Amygdala (tissue), 56 donors: ENCODE data around the gene ARID3A.
"Not testable (repeated sequence)": the region's sequence is repeated elsewhere in the genome, so short reads cannot be mapped to it uniquely, and the experiment has no call there.

Source experiments
- DNase-seq, 56 donors: peaks; one replicate each; lab custom pipeline; 2025; lab: John Stamatoyannopoulos, UW

The ARID3A gene

GRCh38 chr19:944171-944567 is 18.3 kb downstream of the ARID3A start:
- DNase-seq, result peak in 1 of 56 donors; percentile 25

- no peak for DNase-seq
Measured at GRCh38 chr19:944663-945241, 18.9 kb downstream of the ARID3A start.

GRCh38 chr19:945401-946252 is 19.8 kb downstream of the ARID3A start:
- no peak for DNase-seq

GRCh38 chr19:947090-947706 is 21.4 kb downstream of the ARID3A start:
- DNase-seq, result peak in 1 of 56 donors; percentile 40

- peak in 23 of 56 donors; percentile 6 to 67 (median 26) for DNase-seq
Measured at GRCh38 chr19:947707-948539, 22.1 kb downstream of the ARID3A start.

- DNase-seq, result no peak
Measured at GRCh38 chr19:948842-949496, 23.1 kb downstream of the ARID3A start.

GRCh38 chr19:950352-951066 is 24.7 kb downstream of the ARID3A start:
- no peak for DNase-seq

- DNase-seq, result no peak
Measured at GRCh38 chr19:952049-952679, 26.3 kb downstream of the ARID3A start.

GRCh38 chr19:952680-953444 is 27.0 kb downstream of the ARID3A start:
- no peak for DNase-seq

GRCh38 chr19:953445-954271 is 27.8 kb downstream of the ARID3A start:
- DNase-seq, result no peak

GRCh38 chr19:954272-954671 is 28.4 kb downstream of the ARID3A start:
- DNase-seq, result no peak

GRCh38 chr19:954672-955494 is 29.0 kb downstream of the ARID3A start:
- DNase-seq, result no peak

GRCh38 chr19:955803-956765 is 30.2 kb downstream of the ARID3A start:
- DNase-seq, result no peak

GRCh38 chr19:956766-957440 is 31.1 kb downstream of the ARID3A start:
- no peak for DNase-seq

- not testable (repeated sequence) for DNase-seq
Measured at GRCh38 chr19:957578-957977, 31.7 kb downstream of the ARID3A start.
